ENCODE data around the gene GYG1.
A peak's percentile ranks its signal among the peaks of the same experiment; 100 is the strongest.

DNA sequence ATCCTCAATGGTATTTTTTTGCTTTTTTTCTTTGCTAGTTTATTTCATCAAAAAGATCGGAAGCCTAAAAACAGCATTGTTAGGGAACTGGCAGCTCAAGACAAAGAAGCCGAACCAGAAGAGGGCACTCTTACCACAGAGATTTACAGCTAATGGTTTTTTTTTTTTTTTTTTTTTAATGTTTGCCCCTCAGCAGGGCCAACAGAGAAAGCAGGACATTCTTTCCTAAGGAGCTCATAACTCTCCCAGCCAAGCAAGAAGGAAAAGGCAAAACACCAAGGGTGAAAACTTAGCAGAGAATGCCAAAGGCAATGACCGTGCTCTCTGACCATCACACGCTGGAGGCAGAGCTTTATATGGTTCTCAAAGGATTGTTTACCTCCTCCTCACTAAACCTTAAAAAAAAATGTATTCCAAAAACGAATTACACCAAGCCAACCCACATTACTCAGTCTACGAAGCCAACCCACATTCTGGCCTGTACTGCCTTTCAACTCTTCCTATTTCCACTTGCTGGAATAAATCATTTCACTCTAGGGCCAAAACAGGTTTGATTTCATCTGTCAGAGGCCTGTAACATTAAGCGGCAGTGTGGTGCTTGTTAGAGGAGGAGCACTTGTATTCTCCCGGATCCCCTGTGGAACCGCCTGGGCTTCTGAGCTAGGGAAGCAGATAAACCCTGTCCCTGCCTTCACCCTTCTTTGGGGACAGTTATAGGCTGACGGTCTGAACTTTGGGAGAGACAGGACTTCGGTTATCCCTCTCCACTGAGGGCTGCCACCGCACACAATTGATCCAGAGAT, 35.6 kb upstream of the GYG1 start:
- TF ChIP-seq, protein P1, sequence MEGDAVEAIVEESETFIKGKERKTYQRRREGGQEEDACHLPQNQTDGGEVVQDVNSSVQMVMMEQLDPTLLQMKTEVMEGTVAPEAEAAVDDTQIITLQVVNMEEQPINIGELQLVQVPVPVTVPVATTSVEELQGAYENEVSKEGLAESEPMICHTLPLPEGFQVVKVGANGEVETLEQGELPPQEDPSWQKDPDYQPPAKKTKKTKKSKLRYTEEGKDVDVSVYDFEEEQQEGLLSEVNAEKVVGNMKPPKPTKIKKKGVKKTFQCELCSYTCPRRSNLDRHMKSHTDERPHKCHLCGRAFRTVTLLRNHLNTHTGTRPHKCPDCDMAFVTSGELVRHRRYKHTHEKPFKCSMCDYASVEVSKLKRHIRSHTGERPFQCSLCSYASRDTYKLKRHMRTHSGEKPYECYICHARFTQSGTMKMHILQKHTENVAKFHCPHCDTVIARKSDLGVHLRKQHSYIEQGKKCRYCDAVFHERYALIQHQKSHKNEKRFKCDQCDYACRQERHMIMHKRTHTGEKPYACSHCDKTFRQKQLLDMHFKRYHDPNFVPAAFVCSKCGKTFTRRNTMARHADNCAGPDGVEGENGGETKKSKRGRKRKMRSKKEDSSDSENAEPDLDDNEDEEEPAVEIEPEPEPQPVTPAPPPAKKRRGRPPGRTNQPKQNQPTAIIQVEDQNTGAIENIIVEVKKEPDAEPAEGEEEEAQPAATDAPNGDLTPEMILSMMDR (conservative IDR thresholded peaks at IDR 0.05): peak; percentile 91
- TF ChIP-seq ZFX (IDR thresholded peaks at IDR 0.05): no peak

All from C4-2B (cell line).